Loucy (cell line): ENCODE data around the gene WDR6.

Experiments
- EZH2phosphoT487 ChIP-seq: fragments of 200-600 bp; IDR thresholded peaks from 2 replicates; pipeline ENCODE4 v1.6.1; 2018; ENCODE audit warnings: antibody characterized with exemption, mild to moderate bottlenecking, moderate library complexity, borderline replicate concordance
- TF ChIP-seq, protein P1 (sequence below): fragments of 200-600 bp; sonication (generic); conservative IDR thresholded peaks from 2 replicates; pipeline ENCODE4 v1.5.1; 2014; ENCODE audit warnings: mild to moderate bottlenecking, antibody characterized with exemption, low read length

DNA sequence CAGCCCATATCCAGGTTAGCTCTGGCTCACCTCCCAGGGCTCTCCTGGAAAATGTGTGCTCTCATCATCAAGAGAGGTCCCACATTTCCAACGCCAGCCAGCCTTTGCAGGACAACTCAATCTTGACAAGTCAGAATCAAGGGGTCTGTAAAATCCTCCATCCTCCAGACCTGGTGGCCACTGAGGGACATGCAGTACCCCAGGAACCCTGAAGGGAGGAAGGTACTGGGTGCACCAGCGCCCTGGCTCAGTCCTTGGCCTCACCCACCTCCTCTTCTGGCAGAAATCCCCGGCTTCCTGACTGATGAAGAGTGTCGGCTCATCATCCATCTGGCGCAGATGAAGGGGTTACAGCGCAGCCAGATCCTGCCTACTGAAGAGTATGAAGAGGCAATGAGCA, 6.0 kb upstream of the WDR6 start:
- no peak for TF ChIP-seq EZH2phosphoT487
- TF ChIP-seq, protein P1, sequence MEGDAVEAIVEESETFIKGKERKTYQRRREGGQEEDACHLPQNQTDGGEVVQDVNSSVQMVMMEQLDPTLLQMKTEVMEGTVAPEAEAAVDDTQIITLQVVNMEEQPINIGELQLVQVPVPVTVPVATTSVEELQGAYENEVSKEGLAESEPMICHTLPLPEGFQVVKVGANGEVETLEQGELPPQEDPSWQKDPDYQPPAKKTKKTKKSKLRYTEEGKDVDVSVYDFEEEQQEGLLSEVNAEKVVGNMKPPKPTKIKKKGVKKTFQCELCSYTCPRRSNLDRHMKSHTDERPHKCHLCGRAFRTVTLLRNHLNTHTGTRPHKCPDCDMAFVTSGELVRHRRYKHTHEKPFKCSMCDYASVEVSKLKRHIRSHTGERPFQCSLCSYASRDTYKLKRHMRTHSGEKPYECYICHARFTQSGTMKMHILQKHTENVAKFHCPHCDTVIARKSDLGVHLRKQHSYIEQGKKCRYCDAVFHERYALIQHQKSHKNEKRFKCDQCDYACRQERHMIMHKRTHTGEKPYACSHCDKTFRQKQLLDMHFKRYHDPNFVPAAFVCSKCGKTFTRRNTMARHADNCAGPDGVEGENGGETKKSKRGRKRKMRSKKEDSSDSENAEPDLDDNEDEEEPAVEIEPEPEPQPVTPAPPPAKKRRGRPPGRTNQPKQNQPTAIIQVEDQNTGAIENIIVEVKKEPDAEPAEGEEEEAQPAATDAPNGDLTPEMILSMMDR = no peak
